Neuronal stem cell (in vitro differentiated cells): Measurements from ENCODE around the gene CREM.
"Not testable (repeated sequence)": the region's sequence is repeated elsewhere in the genome, so short reads cannot be mapped to it uniquely, and the experiment has no call there.

Experiments used
- DNase-seq: peaks from one replicate; pipeline ENCODE4 v3.0.0-alpha.2; 2013; ENCODE audit warnings: low spot score
- H2AFZ ChIP-seq: one replicate; pipeline ENCODE4 v1.6.1; 2013; ENCODE audit warnings: mild to moderate bottlenecking, low read length, inconsistent platforms
- H2AK5ac ChIP-seq: 2 replicates; pipeline ENCODE4 v1.6.1; 2013; ENCODE audit warnings: low read depth, mild to moderate bottlenecking, inconsistent platforms, low read length, moderate library complexity, mixed read lengths
- H2BK120ac ChIP-seq: 2 replicates; pipeline ENCODE4 v1.6.1; 2013; ENCODE audit warnings: low read depth, mild to moderate bottlenecking, inconsistent platforms, low read length, moderate library complexity, mixed read lengths
- H2BK12ac ChIP-seq: one replicate; pipeline ENCODE4 v1.6.1; 2013; ENCODE audit warnings: low read length, inconsistent platforms
- H2BK15ac ChIP-seq: 2 replicates; pipeline ENCODE4 v1.6.1; 2013; ENCODE audit warnings: mild to moderate bottlenecking, low read length, inconsistent platforms, mixed read lengths
- H2BK5ac ChIP-seq: one replicate; pipeline ENCODE4 v1.6.1; 2013; ENCODE audit warnings: inconsistent platforms, mild to moderate bottlenecking, low read length, moderate library complexity
- H3K14ac ChIP-seq: one replicate; pipeline ENCODE4 v1.6.1; 2013; ENCODE audit warnings: low read length, inconsistent platforms
- H3K18ac ChIP-seq: 2 replicates; pipeline ENCODE4 v1.6.1; 2013; ENCODE audit warnings: low read length, inconsistent platforms
- H3K23ac ChIP-seq: 2 replicates; pipeline ENCODE4 v1.6.1; 2013; ENCODE audit warnings: low read depth, mild to moderate bottlenecking, mixed read lengths, low read length, inconsistent platforms; ENCODE audit not compliant: poor library complexity
- H3K27ac ChIP-seq: replicated peaks from 3 replicates; pipeline ENCODE4 v1.5.1; 2013; ENCODE audit warnings: low read length, inconsistent platforms
- H3K27me3 ChIP-seq, 3 experiments: 2 replicates each; pipeline ENCODE4 v1.6.1; 2013; ENCODE audit warnings: low read length in 3 of 3, mild to moderate bottlenecking in 2 of 3, inconsistent platforms in 1 of 3, low read depth in 1 of 3, mixed read lengths in 1 of 3, moderate library complexity in 1 of 3; ENCODE audit not compliant: control insufficient read depth in 3 of 3, insufficient read depth in 3 of 3
- H3K36me3 ChIP-seq, 2 donors: replicated peaks in 1 of 2; 2 replicates each; pipeline ENCODE4 v1.6.1; 2013; ENCODE audit warnings: low read length in 2 of 2; ENCODE audit not compliant: control insufficient read depth in 2 of 2, insufficient read depth in 2 of 2
- H3K4ac ChIP-seq: 2 replicates; pipeline ENCODE4 v1.6.1; 2013; ENCODE audit warnings: inconsistent platforms, mild to moderate bottlenecking, low read length, moderate library complexity
- H3K4me1 ChIP-seq, 2 donors: 1 replicate in 1 of 2; 2 replicates in 1 of 2; pipeline ENCODE4 v1.6.1; 2013; ENCODE audit warnings: low read length in 2 of 2, low read depth in 1 of 2; ENCODE audit not compliant: control insufficient read depth in 2 of 2, insufficient read depth in 1 of 2
- H3K4me2 ChIP-seq: one replicate; pipeline ENCODE4 v1.6.1; 2013; ENCODE audit warnings: mild to moderate bottlenecking, low read length, inconsistent platforms; ENCODE audit not compliant: insufficient read depth, poor library complexity, severe bottlenecking
- H3K4me3 ChIP-seq, 2 donors: 2 replicates each; pipeline ENCODE4 v1.5.1; 2013; ENCODE audit warnings: low read length in 2 of 2, mild to moderate bottlenecking in 2 of 2, inconsistent platforms in 1 of 2, moderate library complexity in 1 of 2
- H3K79me1 ChIP-seq: one replicate; pipeline ENCODE4 v1.6.1; 2013; ENCODE audit warnings: low read depth, mild to moderate bottlenecking, inconsistent platforms, low read length, moderate library complexity
- H3K9ac ChIP-seq: one replicate; pipeline ENCODE4 v1.6.1; 2013; ENCODE audit warnings: mild to moderate bottlenecking, low read depth, low read length, inconsistent platforms; ENCODE audit not compliant: poor library complexity
- H3K9me3 ChIP-seq, 2 donors: replicated peaks in 1 of 2; 2 replicates each; pipeline versions ENCODE3 to v1.6.1; 2013; ENCODE audit warnings: low read length in 2 of 2, mild to moderate bottlenecking in 2 of 2, inconsistent platforms in 1 of 2, low read depth in 1 of 2, mixed read lengths in 1 of 2, moderate library complexity in 1 of 2; ENCODE audit not compliant: control insufficient read depth in 2 of 2, insufficient read depth in 1 of 2
- H4K8ac ChIP-seq: one replicate; pipeline ENCODE4 v1.6.1; 2013; ENCODE audit warnings: low read depth, mild to moderate bottlenecking, inconsistent platforms, low read length, moderate library complexity
- H4K91ac ChIP-seq: one replicate; pipeline ENCODE4 v1.6.1; 2013; ENCODE audit warnings: low read length, low read depth, mild to moderate bottlenecking, inconsistent platforms; ENCODE audit not compliant: poor library complexity
- WGBS, 2 donors: extraction: QIAGEN DNeasy Blood & Tissue Kit; methylation state at CpG; one replicate each; pipeline ENCODE4 v1.1.7; 2013; ENCODE audit warnings: missing lambda C conversion rate in 2 of 2, mixed read lengths in 1 of 2; ENCODE audit not compliant: insufficient read length in 2 of 2, insufficient replicate concordance in 1 of 2; ENCODE audit errors: extremely low coverage in 2 of 2; 5-methylcytosine and 5-hydroxymethylcytosine counted together

CREM gene

DNA sequence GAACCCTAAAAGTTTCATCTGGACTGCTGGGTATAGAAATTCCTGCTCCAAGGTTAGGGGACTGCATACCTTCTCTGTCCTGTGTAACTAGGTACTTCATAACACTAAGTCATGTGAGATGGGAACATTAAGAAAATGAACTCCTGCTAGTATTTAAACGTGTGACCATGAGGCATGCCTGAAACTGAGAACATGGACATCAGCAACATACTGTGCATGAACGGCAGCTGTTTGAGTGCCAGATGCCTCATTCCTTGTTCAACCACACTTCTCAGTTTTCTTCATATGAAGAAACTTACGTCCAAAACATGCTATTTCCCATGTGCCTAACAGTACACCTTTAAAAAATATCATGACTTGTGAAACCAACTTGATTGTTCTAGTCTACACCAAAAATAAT, 88.5 kb downstream of the CREM start:
- Histone ChIP-seq H3K9me3 (no peaks in the 10 kb centered on the region), H3K23ac (no peak overlapping the region), H3K14ac (no peak overlapping the region), H2BK120ac (no peak overlapping the region), H3K4me1 (peaks cover 13 to 16% of the 10 kb centered on the region in 2 donors), H3K4ac (no peak overlapping the region), H3K36me3 (peaks cover 0 to 2% of the 10 kb centered on the region in 2 donors), H3K9ac (no peak overlapping the region), H2AFZ (no peak overlapping the region), H3K79me1 (no peaks in the 10 kb centered on the region), H3K18ac (no peak overlapping the region), H2BK5ac (no peak overlapping the region), H3K4me2 (no peak overlapping the region), H2AK5ac (no peak overlapping the region), H4K8ac (no peak overlapping the region), H4K91ac (no peak overlapping the region), H3K4me3 (no peak overlapping the region), H3K27ac (no peak overlapping the region), H2BK15ac (no peak overlapping the region), H2BK12ac (no peak overlapping the region), H3K27me3 (no peaks in the 10 kb centered on the region)
- WGBS, 2 donors = no CpG with 5 or more reads among the region's 3 CpGs
- DNase-seq = no peak

DNA sequence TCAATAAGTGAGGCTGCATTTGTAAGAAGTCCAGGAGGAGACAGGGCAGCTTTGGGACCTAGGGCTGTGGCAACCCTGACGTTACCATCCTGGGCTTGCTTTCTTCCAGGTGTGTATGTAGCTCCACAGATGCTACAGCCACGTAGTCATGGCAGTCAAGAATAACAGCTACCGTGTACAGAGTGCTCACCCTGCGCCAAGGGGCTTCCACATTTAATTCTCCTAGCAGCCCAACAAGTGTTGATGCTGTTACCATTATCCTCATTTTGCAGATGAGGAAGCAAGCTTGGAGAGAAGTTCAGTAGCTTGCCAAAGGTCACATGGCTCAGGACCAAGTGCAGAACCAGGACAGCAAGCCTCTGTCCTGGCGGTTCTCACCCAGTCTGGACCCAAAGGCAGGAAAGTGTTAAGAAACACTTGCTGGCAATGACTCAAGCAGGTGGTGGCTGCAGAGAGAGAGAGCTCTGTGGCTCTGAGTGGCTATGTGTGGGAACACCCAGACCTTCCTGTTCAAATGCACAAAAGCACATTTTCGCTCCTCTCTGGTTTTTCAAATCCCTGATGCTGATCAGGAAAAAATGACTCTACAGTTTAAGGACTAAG, 89.8 kb downstream of the CREM start:
- Histone ChIP-seq H2BK120ac (no peak overlapping the region), H3K4ac (no peak overlapping the region), H2BK15ac (no peak overlapping the region), H3K9ac (no peak overlapping the region), H4K91ac (no peak overlapping the region), H2BK5ac (no peak overlapping the region), H2BK12ac (no peak overlapping the region), H3K27ac (no peak overlapping the region), H3K79me1 (no peaks in the 10 kb centered on the region), H3K27me3 (no peaks in the 10 kb centered on the region), H2AK5ac (no peak overlapping the region), H3K18ac (no peak overlapping the region), H4K8ac (no peak overlapping the region), H3K23ac (no peak overlapping the region), H2AFZ (no peak overlapping the region), H3K4me2 (no peak overlapping the region), H3K4me3 (no peak overlapping the region), H3K14ac (no peak overlapping the region), H3K36me3 (peaks cover 0 to 2% of the 10 kb centered on the region in 2 donors), H3K9me3 (no peaks in the 10 kb centered on the region), H3K4me1 (peaks cover 8 to 15% of the 10 kb centered on the region in 2 donors)
- no peak for DNase-seq
- no CpG with 5 or more reads among the region's 6 CpGs for whole genome bisulfite sequencing, 2 donors

DNA sequence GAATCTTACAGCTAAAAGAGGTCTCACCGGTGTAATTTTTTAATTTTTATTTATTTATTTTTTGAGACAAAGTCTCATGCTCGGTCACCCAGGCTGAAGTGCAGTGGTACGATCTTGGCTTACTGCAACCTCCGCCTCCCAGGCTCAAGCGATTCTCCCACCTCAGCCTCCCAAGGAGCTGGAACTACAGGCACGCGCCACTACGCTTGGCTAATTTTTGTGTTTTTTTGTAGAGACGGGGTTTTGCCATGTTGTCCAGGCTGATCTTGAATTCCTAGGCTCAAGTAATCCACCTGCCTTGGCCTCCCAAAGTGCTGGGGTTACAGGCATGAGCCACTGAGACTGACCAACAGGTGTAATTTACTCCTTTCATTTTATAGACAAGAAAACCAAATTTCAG, 90.3 kb downstream of the CREM start:
- no CpG with 5 or more reads among the region's 9 CpGs for WGBS, 2 donors
- H3K4me1 ChIP-seq = peaks cover 7 to 11% of the 10 kb centered on the region in 2 donors
- not testable (repeated sequence) for H2BK15ac ChIP-seq

DNA sequence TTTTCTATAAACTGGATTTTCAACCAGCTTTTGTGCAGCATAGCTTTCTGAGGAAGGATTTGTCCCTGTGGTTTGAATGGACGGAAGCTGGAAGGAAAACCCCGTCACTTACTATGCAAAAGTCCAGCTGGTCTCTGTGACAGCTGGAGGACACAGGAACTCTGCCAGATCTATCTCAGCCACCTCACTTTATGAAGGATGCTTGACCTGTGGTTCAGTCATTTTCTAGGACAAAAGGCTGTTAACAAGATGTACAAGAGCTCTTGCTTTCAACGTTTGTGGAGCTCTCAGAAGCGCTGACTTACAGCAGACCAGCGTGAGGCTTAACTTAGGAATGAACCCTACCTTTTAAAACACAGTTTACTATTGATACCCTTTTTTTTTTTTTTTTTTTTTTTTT, 90.8 kb downstream of the CREM start:
- H4K91ac ChIP-seq = no peak overlapping the region
- H2BK5ac ChIP-seq = no peak overlapping the region
- no peak overlapping the region for H3K14ac ChIP-seq
- no peak for DNase-seq
- no peak overlapping the region for H3K23ac ChIP-seq
- H3K4me2 ChIP-seq = no peak overlapping the region
- H3K9ac ChIP-seq = no peak overlapping the region
- peaks cover 6 to 11% of the 10 kb centered on the region in 2 donors for H3K4me1 ChIP-seq
- H2BK12ac ChIP-seq = no peak overlapping the region
- no peak overlapping the region for H3K18ac ChIP-seq
- H4K8ac ChIP-seq = no peak overlapping the region
- H3K79me1 ChIP-seq = no peaks in the 10 kb centered on the region
- no peak overlapping the region for H2AFZ ChIP-seq
- no peak overlapping the region for H2BK15ac ChIP-seq
- no CpG with 5 or more reads among the region's 5 CpGs for WGBS, 2 donors
- no peak overlapping the region for H2BK120ac ChIP-seq
- no peak overlapping the region for H3K4ac ChIP-seq
- no peak overlapping the region for H3K4me3 ChIP-seq
- H3K27me3 ChIP-seq = no peaks in the 10 kb centered on the region
- H3K9me3 ChIP-seq = no peaks in the 10 kb centered on the region
- no peak overlapping the region for H2AK5ac ChIP-seq
- peaks cover 0 to under 1% of the 10 kb centered on the region in 2 donors for H3K36me3 ChIP-seq
- H3K27ac ChIP-seq = no peak overlapping the region

More for the DNA sequence above, 90.3 kb downstream of the CREM start:
- not testable (repeated sequence) for H3K9me3 ChIP-seq, H3K23ac ChIP-seq, H2AFZ ChIP-seq, H3K36me3 ChIP-seq, DNase-seq, H3K9ac ChIP-seq, H3K4me3 ChIP-seq, H2BK5ac ChIP-seq, H2BK120ac ChIP-seq, H3K4ac ChIP-seq, H2BK12ac ChIP-seq, H4K8ac ChIP-seq, H3K79me1 ChIP-seq, H3K18ac ChIP-seq, H3K27me3 ChIP-seq, H3K4me2 ChIP-seq, H4K91ac ChIP-seq, H2AK5ac ChIP-seq, H3K27ac ChIP-seq, H3K14ac ChIP-seq
